Stimulated activated CD4-positive, alpha-beta T cell treated with anti-CD3 and anti-CD28 coated beads, Interleukin-12 subunit alpha, Interleukin-12 subunit beta, amount 100 ng/mL, for 48 hours (primary cell): ENCODE measurements around the gene STAB2.
"Not testable (repeated sequence)": the region's sequence is repeated elsewhere in the genome, so short reads cannot be mapped to it uniquely, and the experiment has no call there.

ENCODE experiments used
- DNase-seq, 3 donors: peaks; one replicate each; pipeline ENCODE4 v3.0.0-alpha.2; 2020; ENCODE audit warnings: low read depth in 2 of 3, low spot score in 1 of 3

STAB2 gene

GRCh38 chr12:103642240-103642864 is 55.3 kb downstream of the STAB2 start:
- DNase-seq, result no peak

GRCh38 chr12:103645202-103645601 is 58.1 kb downstream of the STAB2 start:
- no peak for DNase-seq

GRCh38 chr12:103647267-103647666 is 60.2 kb downstream of the STAB2 start:
- DNase-seq, result no peak

- no peak for DNase-seq
Measured at GRCh38 chr12:103652808-103653207, 65.7 kb downstream of the STAB2 start.

- not testable (repeated sequence) for DNase-seq
Measured at GRCh38 chr12:103653568-103654173, 66.6 kb downstream of the STAB2 start.

GRCh38 chr12:103654816-103655215 is 67.7 kb downstream of the STAB2 start:
- no peak for DNase-seq

- DNase-seq, result no peak
Measured at GRCh38 chr12:103656291-103656690, 69.2 kb downstream of the STAB2 start.

GRCh38 chr12:103657331-103657730 is 70.3 kb downstream of the STAB2 start:
- no peak for DNase-seq

- DNase-seq, result no peak
Measured at GRCh38 chr12:103664626-103665025, 77.6 kb downstream of the STAB2 start.

GRCh38 chr12:103665971-103666370 is 78.9 kb downstream of the STAB2 start:
- no peak for DNase-seq

- DNase-seq, result no peak
Measured at GRCh38 chr12:103667125-103667524, 80.1 kb downstream of the STAB2 start.

- no peak for DNase-seq
Measured at GRCh38 chr12:103668520-103668919, 81.4 kb downstream of the STAB2 start.

- no peak for DNase-seq
Measured at GRCh38 chr12:103671367-103671766, 84.3 kb downstream of the STAB2 start.

GRCh38 chr12:103672401-103673119 is 85.5 kb downstream of the STAB2 start:
- DNase-seq, result no peak

GRCh38 chr12:103673487-103673886 is 86.4 kb downstream of the STAB2 start:
- DNase-seq, result no peak

- no peak for DNase-seq
Measured at GRCh38 chr12:103673891-103674375, 86.9 kb downstream of the STAB2 start.

GRCh38 chr12:103676893-103677292 is 89.8 kb downstream of the STAB2 start:
- DNase-seq, result no peak

- DNase-seq, result no peak
Measured at GRCh38 chr12:103677341-103677740, 90.3 kb downstream of the STAB2 start.

GRCh38 chr12:103677905-103678304 is 90.8 kb downstream of the STAB2 start:
- no peak for DNase-seq

GRCh38 chr12:103679421-103680170 is 92.5 kb downstream of the STAB2 start:
- no peak for DNase-seq

GRCh38 chr12:103680591-103681141 is 93.6 kb downstream of the STAB2 start:
- DNase-seq, result no peak
